Esophagus squamous epithelium (tissue), 5 donors: ENCODE results near the gene CPNE9. TPM values are rescaled to one million over a fixed set of nuclear protein-coding genes. Genes with fewer than 3 reads are reported as not detected.

ENCODE experiments used
- DNase-seq: peaks from one replicate; lab custom pipeline; 2025; lab: John Stamatoyannopoulos, UW
- H3K27ac ChIP-seq, 4 donors: fragments of 200-600 bp; sonication (generic); one replicate each; pipeline ENCODE4 v1.5.1; 2016 to 2019; ENCODE audit warnings: mild to moderate bottlenecking in 1 of 4
- H3K27me3 ChIP-seq, 4 donors: fragments of 200-600 bp; sonication (generic); 1 replicate in 3 of 4; 2 replicates in 1 of 4; pipeline versions ENCODE4 v1.5.1 to v1.6.0; 2017 to 2021; ENCODE audit warnings: antibody characterized with exemption in 1 of 4
- H3K36me3 ChIP-seq, 3 donors: fragments of 200-600 bp; sonication (generic); one replicate each; pipeline ENCODE4 v1.5.1; 2016 to 2019
- H3K4me1 ChIP-seq, 3 donors: fragments of 200-600 bp; sonication (generic); one replicate each; pipeline ENCODE4 v1.5.1; 2017 to 2019
- H3K4me3 ChIP-seq, 4 donors: fragments of 200-600 bp; sonication (generic); 1 replicate in 3 of 4; 2 replicates in 1 of 4; pipeline ENCODE4 v1.5.1; 2016 to 2019; ENCODE audit warnings: mild to moderate bottlenecking in 2 of 4, moderate library complexity in 1 of 4
- H3K9me3 ChIP-seq, 3 donors: fragments of 200-600 bp; sonication (generic); one replicate each; pipeline ENCODE4 v1.5.1; 2016 to 2019
- POLR2A ChIP-seq, 4 donors: fragments of 450-650 bp; IDR thresholded peaks; one replicate each; pipeline ENCODE4 v1.6.1; 2017; ENCODE audit warnings: antibody characterized with exemption in 4 of 4, mild to moderate bottlenecking in 4 of 4, moderate library complexity in 3 of 4
- WGBS, 2 donors: methylation state at CpG; one replicate each; pipeline ENCODE4 v1.1.5; 2018; 5-methylcytosine and 5-hydroxymethylcytosine counted together
- intact Hi-C: fragments of 100-400 bp; cut with DNase I; formaldehyde crosslinking; loops from one replicate; pipeline ENCODE4 v1.15.0; 2022
- total RNA-seq, 4 donors: library from RNA; depleted of rRNA; stranded (reverse); fragments of >200 nt; gene quantifications; one replicate each; pipeline ENCODE4 v1.1.0, GENCODE V29; 2016
- TF ChIP-seq, protein P1 (sequence below), 6 experiments: fragments of 450-650 bp in 4 of 6; fragments of 200-600 bp in 2 of 6; sonication (generic) in 2 of 6; IDR thresholded peaks; one replicate each; pipeline ENCODE4 v1.5.1; 2016 to 2019; ENCODE audit warnings: antibody characterized with exemption in 6 of 6, mild to moderate bottlenecking in 4 of 6, moderate library complexity in 4 of 6
- donor health status: DM: yes; HTN: yes; CAD: no.

CPNE9 gene
- total RNA-seq, 4 donors from 2014 or later = not detected

DNA sequence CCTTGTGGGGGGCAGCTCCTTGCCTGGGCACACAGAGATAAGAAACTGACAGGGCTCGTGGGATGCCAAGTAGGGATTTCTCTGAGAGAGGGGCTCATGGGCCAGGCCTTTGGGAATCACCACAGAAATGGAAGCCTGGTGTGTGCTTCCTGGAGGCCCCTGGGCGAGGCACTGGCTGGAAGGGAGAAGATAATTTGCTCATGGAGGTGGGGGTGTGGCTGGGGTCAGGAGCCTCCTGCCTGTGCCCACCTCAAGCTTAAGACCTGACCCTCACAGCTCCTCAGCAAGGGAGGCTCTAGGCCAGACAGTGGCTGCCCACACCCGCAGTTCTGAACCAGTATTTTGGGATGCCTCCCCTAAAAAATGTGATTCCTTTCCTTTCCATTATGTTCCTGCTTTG lies 16.9 kb upstream of the CPNE9 start:
- TF ChIP-seq POLR2A (IDR thresholded peaks at IDR 0.05) = no peak
- TF ChIP-seq, protein P1, sequence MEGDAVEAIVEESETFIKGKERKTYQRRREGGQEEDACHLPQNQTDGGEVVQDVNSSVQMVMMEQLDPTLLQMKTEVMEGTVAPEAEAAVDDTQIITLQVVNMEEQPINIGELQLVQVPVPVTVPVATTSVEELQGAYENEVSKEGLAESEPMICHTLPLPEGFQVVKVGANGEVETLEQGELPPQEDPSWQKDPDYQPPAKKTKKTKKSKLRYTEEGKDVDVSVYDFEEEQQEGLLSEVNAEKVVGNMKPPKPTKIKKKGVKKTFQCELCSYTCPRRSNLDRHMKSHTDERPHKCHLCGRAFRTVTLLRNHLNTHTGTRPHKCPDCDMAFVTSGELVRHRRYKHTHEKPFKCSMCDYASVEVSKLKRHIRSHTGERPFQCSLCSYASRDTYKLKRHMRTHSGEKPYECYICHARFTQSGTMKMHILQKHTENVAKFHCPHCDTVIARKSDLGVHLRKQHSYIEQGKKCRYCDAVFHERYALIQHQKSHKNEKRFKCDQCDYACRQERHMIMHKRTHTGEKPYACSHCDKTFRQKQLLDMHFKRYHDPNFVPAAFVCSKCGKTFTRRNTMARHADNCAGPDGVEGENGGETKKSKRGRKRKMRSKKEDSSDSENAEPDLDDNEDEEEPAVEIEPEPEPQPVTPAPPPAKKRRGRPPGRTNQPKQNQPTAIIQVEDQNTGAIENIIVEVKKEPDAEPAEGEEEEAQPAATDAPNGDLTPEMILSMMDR (IDR thresholded peaks at IDR 0.05) = no peak
- Histone ChIP-seq H3K27ac (no peak overlapping the region), H3K9me3 (no peaks in the 10 kb centered on the region), H3K36me3 (peaks cover 54 to 100% (median 91%) of the 10 kb centered on the region in 3 donors), H3K27me3 (no peaks in the 10 kb centered on the region), H3K4me1 (no peaks in the 10 kb centered on the region), H3K4me3 (no peak overlapping the region)
- 89 to 91% methylated on average over 3 of the region's 3 CpGs for WGBS, 2 donors
- intact Hi-C loops = no loop called here
- DNase-seq = no peak

DNA sequence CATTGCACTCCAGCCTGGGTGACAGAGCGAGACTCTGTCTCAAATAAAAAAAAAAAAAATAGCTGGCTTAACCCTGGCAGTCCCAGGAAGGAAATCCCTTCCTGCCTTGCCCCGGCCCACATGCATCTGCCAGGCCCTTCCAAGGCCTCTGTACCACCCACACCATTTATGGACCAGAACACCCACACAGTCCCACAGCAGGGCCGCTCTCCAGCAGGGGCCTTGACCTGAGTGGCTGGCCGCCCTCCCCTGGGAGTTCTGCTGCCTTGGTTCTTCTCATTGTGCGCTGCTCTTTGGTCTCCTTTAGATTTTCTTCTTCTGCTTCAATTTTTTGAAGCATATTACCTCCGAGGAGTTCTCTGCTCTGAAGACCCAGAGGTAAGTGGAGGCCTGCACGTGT lies 16.1 kb upstream of the CPNE9 start:
- 85 to 87% methylated on average over 5 of the region's 7 CpGs for WGBS, 2 donors
- no peak for DNase-seq
- intact Hi-C loops = no loop called here

DNA sequence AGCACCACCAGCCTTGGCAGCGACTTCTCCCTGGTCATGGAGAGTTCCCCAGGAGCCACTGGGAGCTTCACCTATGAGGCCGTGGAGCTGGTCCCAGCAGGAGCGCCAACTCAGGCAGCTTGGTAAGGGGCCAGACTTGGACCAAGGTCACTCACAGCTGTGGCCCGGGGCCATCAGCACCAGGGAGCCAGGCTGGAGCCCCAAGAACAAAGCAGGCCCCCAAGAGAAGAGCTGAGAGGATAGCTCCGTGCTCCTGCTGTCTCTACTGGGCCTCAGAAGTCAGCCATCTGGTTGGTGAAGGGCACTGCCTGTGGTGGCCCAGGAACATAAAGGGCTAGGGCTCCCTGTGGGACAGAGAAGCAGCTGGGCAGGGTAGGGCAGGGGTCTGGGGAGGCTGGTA lies 14.7 kb upstream of the CPNE9 start:
- 83 to 100% methylated on average over 1 to 2 of the region's 5 CpGs for WGBS, 2 donors
- no peaks in the 10 kb centered on the region for H3K27me3 ChIP-seq
- no peak overlapping the region for H3K4me3 ChIP-seq
- DNase-seq = no peak
- H3K36me3 ChIP-seq = peaks cover 39 to 100% (median 70%) of the 10 kb centered on the region in 3 donors
- H3K4me1 ChIP-seq = no peaks in the 10 kb centered on the region
- H3K27ac ChIP-seq = no peak overlapping the region
- H3K9me3 ChIP-seq = no peaks in the 10 kb centered on the region
- intact Hi-C loops = no loop called here
- no peak for TF ChIP-seq POLR2A (IDR thresholded peaks at IDR 0.05)
- TF ChIP-seq, protein P1 (IDR thresholded peaks at IDR 0.05) = no peak

More for the DNA sequence above, 16.1 kb upstream of the CPNE9 start:
- Histone ChIP-seq H3K27me3 (no peaks in the 10 kb centered on the region), H3K4me1 (no peaks in the 10 kb centered on the region), H3K36me3 (peaks cover 53 to 100% (median 82%) of the 10 kb centered on the region in 3 donors), H3K9me3 (no peaks in the 10 kb centered on the region), H3K4me3 (no peak overlapping the region), H3K27ac (no peak overlapping the region)
- TF ChIP-seq, protein P1 (IDR thresholded peaks at IDR 0.05) = no peak
- TF ChIP-seq POLR2A (IDR thresholded peaks at IDR 0.05) = no peak

DNA sequence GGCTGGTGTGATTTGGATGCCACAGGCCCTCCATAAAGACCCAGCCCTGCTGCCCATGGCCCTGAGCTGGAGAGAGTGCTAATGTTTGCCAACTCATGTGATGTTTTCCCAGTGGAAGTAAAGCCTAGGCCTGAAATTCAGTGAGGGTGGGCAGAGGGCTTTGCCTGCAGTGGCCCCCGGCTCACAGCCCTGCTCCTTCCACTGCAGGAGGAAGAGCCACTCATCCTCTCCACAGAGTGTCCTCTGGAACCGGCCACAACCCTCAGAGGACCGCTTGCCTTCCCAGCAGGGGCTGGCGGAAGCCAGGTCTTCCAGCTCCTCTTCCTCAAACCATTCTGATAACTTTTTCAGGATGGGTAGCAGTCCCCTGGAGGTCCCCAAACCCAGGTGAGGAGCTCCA lies 13.9 kb upstream of the CPNE9 start:
- no peak for DNase-seq
- no peaks in the 10 kb centered on the region for H3K27me3 ChIP-seq
- intact Hi-C loops = no loop called here
- H3K27ac ChIP-seq = no peak overlapping the region
- no peak overlapping the region for H3K4me3 ChIP-seq
- H3K9me3 ChIP-seq = no peaks in the 10 kb centered on the region
- 100% methylated on average over 1 of the region's 4 CpGs; no CpG with 5 or more reads in 1 of the 2 donors for WGBS, 2 donors
- H3K4me1 ChIP-seq = no peaks in the 10 kb centered on the region
- no peak for TF ChIP-seq POLR2A (IDR thresholded peaks at IDR 0.05)
- TF ChIP-seq, protein P1 (IDR thresholded peaks at IDR 0.05) = no peak
- peaks cover 34 to 100% (median 62%) of the 10 kb centered on the region in 3 donors for H3K36me3 ChIP-seq

DNA sequence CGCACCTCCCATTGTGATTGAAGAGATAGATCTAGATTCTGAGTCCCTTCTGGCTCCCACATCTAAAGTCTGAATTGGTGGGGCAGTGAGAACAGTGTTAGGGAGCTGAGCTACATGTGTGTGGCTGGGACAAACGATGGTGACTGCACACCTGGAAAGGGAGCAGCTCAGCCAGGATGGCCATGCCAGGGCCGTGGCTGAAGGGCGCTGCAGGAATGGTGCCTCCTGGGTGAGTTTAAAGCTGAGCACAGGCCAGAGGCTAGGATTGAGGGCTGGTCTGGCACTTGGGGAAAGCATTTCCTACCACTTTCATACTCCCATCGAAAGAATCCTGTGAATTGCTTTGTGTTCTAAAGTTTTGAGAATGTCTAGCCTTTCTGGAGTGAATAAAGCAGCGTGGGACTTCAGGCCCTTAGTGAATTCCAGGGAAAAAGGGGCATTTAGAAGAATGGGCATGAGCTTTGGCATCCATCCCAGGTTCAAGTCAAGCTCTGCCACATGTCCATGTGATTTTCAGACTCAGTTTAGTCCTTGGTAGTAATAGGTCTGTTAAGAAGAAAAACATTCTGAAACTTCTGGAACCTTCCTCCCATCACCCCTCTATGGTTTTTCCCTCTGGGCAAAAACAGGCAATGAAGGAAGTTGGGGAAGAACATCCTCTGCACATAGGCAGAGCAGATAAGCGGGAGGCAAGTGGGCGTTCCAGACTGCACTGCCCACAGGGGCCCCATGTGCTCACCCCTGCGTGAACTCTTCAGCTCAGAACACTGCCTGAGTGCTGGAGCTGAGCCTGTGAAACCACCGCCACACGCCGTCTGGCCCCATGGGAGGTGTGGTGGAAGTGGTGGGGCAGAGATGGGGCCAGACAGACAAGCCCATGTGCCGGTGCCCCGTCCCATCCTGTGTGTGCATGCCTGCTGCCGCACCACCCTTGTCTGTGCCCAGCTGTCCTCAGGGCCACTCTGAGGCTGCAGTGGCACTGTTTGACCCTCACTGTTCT lies 12.9 kb upstream of the CPNE9 start:
- Histone ChIP-seq H3K27me3 (no peaks in the 10 kb centered on the region), H3K9me3 (no peaks in the 10 kb centered on the region), H3K27ac (no peak overlapping the region), H3K4me1 (no peaks in the 10 kb centered on the region), H3K4me3 (no peak overlapping the region), H3K36me3 (peaks cover 24 to 100% (median 52%) of the 10 kb centered on the region in 3 donors)
- WGBS, 2 donors = 76 to 88% methylated on average over 6 to 13 of the region's 15 CpGs
- DNase-seq = no peak
- no peak for TF ChIP-seq POLR2A (IDR thresholded peaks at IDR 0.05)
- TF ChIP-seq, protein P1 (IDR thresholded peaks at IDR 0.05) = no peak
- intact Hi-C loops = no loop called here
